ENCODE results near the gene ZNF276. TPM values are rescaled to one million over a fixed set of nuclear protein-coding genes. Genes with fewer than 3 reads are reported as not detected.

The ZNF276 gene
- total RNA-seq, 1 donor from 2014 or later, result 12.9 TPM

- FAIRE-seq (no peak), DNase-seq (ENCODE audit: low read depth) (peak; percentile 94)
- Histone ChIP-seq H3K36me3 (ENCODE audit: control insufficient read depth, insufficient read depth, low read length) (peaks cover 8% of the 10 kb centered on the region), H3K4me3 (ENCODE audit: low read depth, low read length) (peak overlapping the region; percentile 79), H3K27me3 (ENCODE audit: control insufficient read depth, insufficient read depth, low read length) (no peaks in the 10 kb centered on the region)
- TF ChIP-seq CTCF (IDR thresholded peaks at IDR 0.05; ENCODE audit: insufficient read depth, low read length, severe bottlenecking), result peak; percentile 84
Measured at GRCh38 chr16:89700100-89700648, 21.2 kb upstream of the ZNF276 start.

GRCh38 chr16:89700649-89701424 lies 20.5 kb upstream of the ZNF276 start:
- DNase-seq (ENCODE audit: low read depth), result peak; percentile 53
- Histone ChIP-seq H3K27me3 (ENCODE audit: control insufficient read depth, insufficient read depth, low read length) (no peaks in the 10 kb centered on the region), H3K36me3 (ENCODE audit: control insufficient read depth, insufficient read depth, low read length) (peaks cover 4% of the 10 kb centered on the region), H3K4me3 (ENCODE audit: low read depth, low read length) (peak overlapping the region; percentile 79)
- TF ChIP-seq CTCF (IDR thresholded peaks at IDR 0.05; ENCODE audit: insufficient read depth, low read length, severe bottlenecking), result peak; percentile 57
- FAIRE-seq, result no peak

- FAIRE-seq, result no peak
- H3K27me3 ChIP-seq (ENCODE audit: control insufficient read depth, insufficient read depth, low read length), result no peaks in the 10 kb centered on the region
- H3K4me3 ChIP-seq (ENCODE audit: low read depth, low read length), result peak within 1 kb of the TSS; percentile 79
- peaks cover 2% of the 10 kb centered on the region for H3K36me3 ChIP-seq (ENCODE audit: control insufficient read depth, insufficient read depth, low read length)
- TF ChIP-seq CTCF (IDR thresholded peaks at IDR 0.05; ENCODE audit: insufficient read depth, low read length, severe bottlenecking), result peak; percentile 57
- peak; percentile 85 for DNase-seq (ENCODE audit: low read depth)
Measured at GRCh38 chr16:89701425-89702406, 19.6 kb upstream of the ZNF276 start, which contains the start of gene SPATA2L. Gene SPATA2L (minus strand): TSS chr16:89701705. CDS start chr16:89701232, 473 bp downstream.

- Histone ChIP-seq H3K36me3 (ENCODE audit: control insufficient read depth, insufficient read depth, low read length) (peaks cover 2% of the 10 kb centered on the region), H3K27me3 (ENCODE audit: control insufficient read depth, insufficient read depth, low read length) (no peaks in the 10 kb centered on the region), H3K4me3 (ENCODE audit: low read depth, low read length) (no peak overlapping the region)
- DNase-seq (ENCODE audit: low read depth), result no peak
- TF ChIP-seq CTCF (IDR thresholded peaks at IDR 0.05; ENCODE audit: insufficient read depth, low read length, severe bottlenecking), result no peak
- no peak for FAIRE-seq
Measured at GRCh38 chr16:89704281-89704680, 17.1 kb upstream of the ZNF276 start.

GRCh38 chr16:89705006-89705405 lies 16.3 kb upstream of the ZNF276 start:
- Histone ChIP-seq H3K36me3 (ENCODE audit: control insufficient read depth, insufficient read depth, low read length) (no peaks in the 10 kb centered on the region), H3K4me3 (ENCODE audit: low read depth, low read length) (no peak overlapping the region), H3K27me3 (ENCODE audit: control insufficient read depth, insufficient read depth, low read length) (no peaks in the 10 kb centered on the region)
- no peak for DNase-seq (ENCODE audit: low read depth)
- FAIRE-seq, result no peak
- no peak for TF ChIP-seq CTCF (IDR thresholded peaks at IDR 0.05; ENCODE audit: insufficient read depth, low read length, severe bottlenecking)

Measured in bronchial epithelial cell (primary cell).